H9 (cell line): Measurements from ENCODE around the gene RBM5. TPM values are rescaled to one million over a fixed set of nuclear protein-coding genes. Genes with fewer than 3 reads are reported as not detected.

Source experiments
- DNase-seq: peaks from one replicate; pipeline ENCODE4 v3.0.0-alpha.2; 2017
- H2AFZ ChIP-seq: one replicate; pipeline ENCODE4 v1.6.1; 2013; ENCODE audit warnings: mild to moderate bottlenecking, low read length, control low read depth, moderate library complexity
- H2AK5ac ChIP-seq: 2 replicates; pipeline ENCODE4 v1.6.1; 2013; ENCODE audit warnings: low read length, control low read depth, mixed read lengths; ENCODE audit not compliant: insufficient read length
- H2BK120ac ChIP-seq: one replicate; pipeline ENCODE4 v1.6.1; 2013; ENCODE audit warnings: low read depth, mild to moderate bottlenecking, low read length, control low read depth, inconsistent platforms; ENCODE audit not compliant: poor library complexity, severe bottlenecking
- H2BK12ac ChIP-seq: 2 replicates; pipeline ENCODE4 v1.6.1; 2013; ENCODE audit warnings: low read length, control low read depth, mixed read lengths, low read depth; ENCODE audit not compliant: insufficient read length
- H2BK15ac ChIP-seq: 2 replicates; pipeline ENCODE4 v1.6.1; 2013; ENCODE audit warnings: low read depth, low read length, control low read depth
- H2BK20ac ChIP-seq: one replicate; pipeline ENCODE4 v1.6.1; 2013; ENCODE audit warnings: low read depth, mild to moderate bottlenecking, low read length, control low read depth, inconsistent platforms; ENCODE audit not compliant: poor library complexity, severe bottlenecking
- H2BK5ac ChIP-seq: 2 replicates; pipeline ENCODE4 v1.6.1; 2013; ENCODE audit warnings: low read length, control low read depth, mixed read lengths; ENCODE audit not compliant: insufficient read length
- H3K14ac ChIP-seq: 2 replicates; pipeline ENCODE4 v1.6.1; 2013; ENCODE audit warnings: low read length, control low read depth; ENCODE audit not compliant: insufficient read depth
- H3K18ac ChIP-seq: 2 replicates; pipeline ENCODE4 v1.6.1; 2013; ENCODE audit warnings: low read depth, mild to moderate bottlenecking, mixed read lengths, low read length, control low read depth; ENCODE audit not compliant: insufficient read length
- H3K23ac ChIP-seq: 2 replicates; pipeline ENCODE4 v1.6.1; 2013; ENCODE audit warnings: low read length, control low read depth, mixed read lengths, low read depth; ENCODE audit not compliant: insufficient read length
- H3K23me2 ChIP-seq: 2 replicates; pipeline ENCODE4 v1.6.1; 2013; ENCODE audit warnings: low read depth, mild to moderate bottlenecking, mixed read lengths, low read length, control low read depth; ENCODE audit not compliant: insufficient read length, poor library complexity, severe bottlenecking
- H3K27ac ChIP-seq: 2 replicates; pipeline ENCODE4 v1.5.1; 2013; ENCODE audit warnings: low read length, control low read depth, mixed read lengths, low read depth; ENCODE audit not compliant: insufficient read length
- H3K27me3 ChIP-seq: 2 replicates; pipeline ENCODE4 v1.6.1; 2013; ENCODE audit warnings: low read length, control low read depth, inconsistent platforms; ENCODE audit not compliant: insufficient read depth
- H3K4ac ChIP-seq: 2 replicates; pipeline ENCODE4 v1.6.1; 2013; ENCODE audit warnings: low read depth, mild to moderate bottlenecking, control low read depth, inconsistent platforms, low read length, moderate library complexity
- H3K4me1 ChIP-seq: 2 replicates; pipeline ENCODE4 v1.6.1; 2013; ENCODE audit warnings: low read length, control low read depth, inconsistent platforms; ENCODE audit not compliant: insufficient read depth
- H3K4me2 ChIP-seq: 2 replicates; pipeline ENCODE4 v1.6.1; 2013; ENCODE audit warnings: low read length, control low read depth, mixed read lengths; ENCODE audit not compliant: insufficient read length, insufficient read depth
- H3K56ac ChIP-seq: 2 replicates; pipeline ENCODE4 v1.6.1; 2013; ENCODE audit warnings: low read depth, mild to moderate bottlenecking, mixed read lengths, low read length, control low read depth; ENCODE audit not compliant: insufficient read length
- H3K79me1 ChIP-seq: 2 replicates; pipeline ENCODE4 v1.6.1; 2013; ENCODE audit warnings: low read depth, mild to moderate bottlenecking, moderate library complexity, low read length, control low read depth, inconsistent platforms; ENCODE audit not compliant: insufficient read depth, poor library complexity, severe bottlenecking
- H3K79me2 ChIP-seq: 2 replicates; pipeline ENCODE4 v1.6.1; 2013; ENCODE audit warnings: low read length, control low read depth, inconsistent platforms; ENCODE audit not compliant: insufficient read depth
- H3K9ac ChIP-seq: 2 replicates; pipeline ENCODE4 v1.6.1; 2013; ENCODE audit warnings: low read length, control low read depth, mixed read lengths; ENCODE audit not compliant: insufficient read length; ENCODE audit errors: extremely low read depth
- H3K9me3 ChIP-seq: one replicate; pipeline ENCODE4 v1.6.1; 2013; ENCODE audit warnings: low read depth, low read length, inconsistent platforms; ENCODE audit not compliant: control insufficient read depth
- H3T11ph ChIP-seq: one replicate; pipeline ENCODE4 v1.6.1; 2013; ENCODE audit warnings: mild to moderate bottlenecking, low read length, control low read depth, inconsistent platforms
- H4K20me1 ChIP-seq: one replicate; pipeline ENCODE4 v1.6.1; 2013; ENCODE audit not compliant: control insufficient read depth, insufficient read length, insufficient read depth
- H4K5ac ChIP-seq: 2 replicates; pipeline ENCODE4 v1.6.1; 2013; ENCODE audit warnings: low read depth, mild to moderate bottlenecking, mixed read lengths, low read length, control low read depth; ENCODE audit not compliant: insufficient read length
- H4K8ac ChIP-seq: replicated peaks from 2 replicates; pipeline ENCODE4 v1.6.1; 2013; ENCODE audit warnings: low read length, control low read depth, mixed read lengths, low read depth; ENCODE audit not compliant: insufficient read length
- H4K91ac ChIP-seq: 2 replicates; pipeline ENCODE4 v1.6.1; 2013; ENCODE audit warnings: low read depth, mild to moderate bottlenecking, moderate library complexity, mixed read lengths, low read length, control low read depth; ENCODE audit not compliant: insufficient read length
- H3K27ac Mint-ChIP-seq, 3 experiments: 2 replicates in 2 of 3; 3 replicates in 1 of 3; pipeline ENCODE4 v1.8.0; 2020 to 2021; ENCODE audit warnings: mixed read lengths in 3 of 3, mild to moderate bottlenecking in 1 of 3, moderate library complexity in 1 of 3
- H3K27me3 Mint-ChIP-seq: 2 replicates; pipeline ENCODE4 v1.8.0; 2021; ENCODE audit warnings: low read depth, mild to moderate bottlenecking, moderate library complexity, mixed read lengths
- H3K36me3 Mint-ChIP-seq, 3 experiments: 2 replicates in 2 of 3; 3 replicates in 1 of 3; pipeline ENCODE4 v1.8.0; 2020 to 2021; ENCODE audit warnings: low read depth in 3 of 3, mixed read lengths in 3 of 3; ENCODE audit not compliant: insufficient read depth in 1 of 3
- H3K4me1 Mint-ChIP-seq, 2 experiments: 2 replicates each; pipeline ENCODE4 v1.8.0; 2020; ENCODE audit warnings: mixed read lengths in 2 of 2
- H3K4me3 Mint-ChIP-seq, 2 experiments: 2 replicates in 1 of 2; 3 replicates in 1 of 2; pipeline ENCODE4 v1.8.0; 2020 to 2021; ENCODE audit warnings: mild to moderate bottlenecking in 2 of 2, mixed read lengths in 2 of 2, moderate library complexity in 1 of 2
- H3K9me3 Mint-ChIP-seq, 2 experiments: 2 replicates in 1 of 2; 3 replicates in 1 of 2; pipeline ENCODE4 v1.8.0; 2020; ENCODE audit warnings: mild to moderate bottlenecking in 2 of 2, mixed read lengths in 2 of 2, moderate library complexity in 1 of 2
- WGBS: extraction: QIAGEN DNeasy Blood & Tissue Kit; methylation state at CpG from one replicate; pipeline ENCODE4 v1.1.7; 2013; ENCODE audit warnings: missing lambda C conversion rate, low lambda C conversion rate, mixed read lengths; ENCODE audit not compliant: insufficient read length; ENCODE audit errors: extremely low coverage; 5-methylcytosine and 5-hydroxymethylcytosine counted together
- total RNA-seq: library from RNA; stranded (reverse); gene quantifications from 2 replicates; pipeline ENCODE4 v1.2.1, GENCODE V29; 2021
- TF ChIP-seq, protein P1 (sequence below): fragments of 200-600 bp; sonication (generic); conservative IDR thresholded peaks from 3 replicates; pipeline ENCODE4 v1.8.0; 2021; ENCODE audit warnings: antibody characterized with exemption, mild to moderate bottlenecking

RBM5 gene
- total RNA-seq, 1 experiment from 2014 or later: 123 TPM

DNA sequence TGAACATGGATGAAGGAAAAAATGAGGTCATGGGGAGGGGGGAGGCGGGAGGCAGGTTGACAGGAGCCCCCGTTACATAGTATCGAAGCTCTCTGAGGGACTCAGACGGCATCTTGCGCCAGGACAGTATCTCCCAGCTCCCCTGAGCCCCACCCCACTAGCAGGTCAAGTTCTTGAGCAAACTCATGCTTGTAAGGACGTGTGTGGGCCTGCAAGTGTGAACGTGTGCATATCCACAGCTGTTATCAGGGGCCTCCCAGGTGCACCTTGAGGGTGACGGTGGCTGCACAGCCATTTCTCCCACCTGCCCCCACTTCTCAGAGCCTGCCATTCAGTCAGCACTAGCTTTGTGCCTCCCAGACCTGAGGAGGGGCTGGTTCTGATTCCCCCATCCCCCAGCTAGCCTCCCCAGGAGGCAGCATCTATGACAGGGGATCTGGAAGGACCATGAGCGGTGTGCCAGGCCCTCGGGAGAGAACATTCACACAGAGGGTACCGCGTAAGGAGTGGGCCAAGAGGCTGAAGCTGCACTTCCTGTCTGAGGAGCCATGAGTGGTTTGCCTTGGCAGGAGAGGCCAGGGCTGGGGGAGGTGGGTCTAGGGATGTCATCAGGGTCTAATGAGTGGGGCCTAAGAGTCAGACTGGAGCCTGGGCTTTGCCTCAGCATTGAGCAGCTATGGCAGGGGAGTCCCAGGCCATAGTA, 69.3 kb downstream of the RBM5 start:
- Histone ChIP-seq H3K14ac (no peak overlapping the region), H3K56ac (no peak overlapping the region), H3T11ph (no peak overlapping the region), H2AFZ (no peak overlapping the region), H3K27me3 (peaks cover 7% of the 10 kb centered on the region; the same call in 1 of the 2 replicates), H2BK20ac (no peak overlapping the region), H3K27ac (no peak overlapping the region), H2AK5ac (no peak overlapping the region), H3K79me2 (no peaks in the 10 kb centered on the region), H3K9ac (no peak overlapping the region), H3K4me1 (no peaks in the 10 kb centered on the region; the same call in none of the 2 replicates), H3K4ac (no peak overlapping the region), H2BK15ac (no peak overlapping the region), H4K8ac (no peak overlapping the region), H2BK5ac (no peak overlapping the region), H3K23ac (no peak overlapping the region), H3K23me2 (peaks cover 15% of the 10 kb centered on the region), H3K79me1 (peaks cover 2% of the 10 kb centered on the region), H3K18ac (no peak overlapping the region), H4K20me1 (no peaks in the 10 kb centered on the region), H3K4me2 (peak overlapping the region; percentile 48), H2BK12ac (no peak overlapping the region), H4K91ac (no peak overlapping the region), H4K5ac (no peak overlapping the region), H3K9me3 (no peaks in the 10 kb centered on the region), H2BK120ac (no peak overlapping the region)
- Mint-ChIP-seq H3K27ac (peak overlapping the region in 1 of 3 experiments; percentile 59; a peak in 3 of 7 replicates), H3K36me3 (peaks cover 17 to 27% (median 19%) of the 10 kb centered on the region in 3 experiments), H3K4me1 (peaks cover 38 to 48% of the 10 kb centered on the region in 2 experiments), H3K9me3 (no peaks in the 10 kb centered on the region), H3K27me3 (peaks cover 22% of the 10 kb centered on the region), H3K4me3 (peak overlapping the region; percentile 85 to 97; a peak in 3 of 5 replicates)
- TF ChIP-seq, protein P1, sequence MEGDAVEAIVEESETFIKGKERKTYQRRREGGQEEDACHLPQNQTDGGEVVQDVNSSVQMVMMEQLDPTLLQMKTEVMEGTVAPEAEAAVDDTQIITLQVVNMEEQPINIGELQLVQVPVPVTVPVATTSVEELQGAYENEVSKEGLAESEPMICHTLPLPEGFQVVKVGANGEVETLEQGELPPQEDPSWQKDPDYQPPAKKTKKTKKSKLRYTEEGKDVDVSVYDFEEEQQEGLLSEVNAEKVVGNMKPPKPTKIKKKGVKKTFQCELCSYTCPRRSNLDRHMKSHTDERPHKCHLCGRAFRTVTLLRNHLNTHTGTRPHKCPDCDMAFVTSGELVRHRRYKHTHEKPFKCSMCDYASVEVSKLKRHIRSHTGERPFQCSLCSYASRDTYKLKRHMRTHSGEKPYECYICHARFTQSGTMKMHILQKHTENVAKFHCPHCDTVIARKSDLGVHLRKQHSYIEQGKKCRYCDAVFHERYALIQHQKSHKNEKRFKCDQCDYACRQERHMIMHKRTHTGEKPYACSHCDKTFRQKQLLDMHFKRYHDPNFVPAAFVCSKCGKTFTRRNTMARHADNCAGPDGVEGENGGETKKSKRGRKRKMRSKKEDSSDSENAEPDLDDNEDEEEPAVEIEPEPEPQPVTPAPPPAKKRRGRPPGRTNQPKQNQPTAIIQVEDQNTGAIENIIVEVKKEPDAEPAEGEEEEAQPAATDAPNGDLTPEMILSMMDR: no peak
- no CpG with 5 or more reads among the region's 12 CpGs for WGBS
- no peak for DNase-seq
